Transverse colon (tissue), 4 donors: Measurements from ENCODE around the gene PLCG2.

ENCODE experiments used
- EP300 ChIP-seq: sonication (generic); formaldehyde crosslinking; IDR thresholded peaks from one replicate; pipeline ENCODE4 v1.6.1; 2017; ENCODE audit warnings: antibody characterized with exemption, low read depth
- POLR2A ChIP-seq: fragments of 450-650 bp; IDR thresholded peaks from one replicate; pipeline ENCODE4 v1.6.1; 2016; ENCODE audit warnings: antibody characterized with exemption, mild to moderate bottlenecking, moderate library complexity
- POLR2AphosphoS5 ChIP-seq, 3 donors: sonication (generic); formaldehyde crosslinking; IDR thresholded peaks; one replicate each; pipeline ENCODE4 v1.6.1; 2016; ENCODE audit warnings: antibody characterized with exemption in 3 of 3
- TF ChIP-seq, protein P1 (sequence below), 5 experiments: fragments of 200-600 bp in 3 of 5; fragments of 450-650 bp in 2 of 5; sonication (generic) in 3 of 5; IDR thresholded peaks; 1 replicate in 2 of 5; 2 replicates in 3 of 5; pipeline ENCODE4 v1.5.1; 2016 to 2017; ENCODE audit warnings: antibody characterized with exemption in 5 of 5, inconsistent platforms in 3 of 5, mild to moderate bottlenecking in 2 of 5, moderate library complexity in 1 of 5

DNA sequence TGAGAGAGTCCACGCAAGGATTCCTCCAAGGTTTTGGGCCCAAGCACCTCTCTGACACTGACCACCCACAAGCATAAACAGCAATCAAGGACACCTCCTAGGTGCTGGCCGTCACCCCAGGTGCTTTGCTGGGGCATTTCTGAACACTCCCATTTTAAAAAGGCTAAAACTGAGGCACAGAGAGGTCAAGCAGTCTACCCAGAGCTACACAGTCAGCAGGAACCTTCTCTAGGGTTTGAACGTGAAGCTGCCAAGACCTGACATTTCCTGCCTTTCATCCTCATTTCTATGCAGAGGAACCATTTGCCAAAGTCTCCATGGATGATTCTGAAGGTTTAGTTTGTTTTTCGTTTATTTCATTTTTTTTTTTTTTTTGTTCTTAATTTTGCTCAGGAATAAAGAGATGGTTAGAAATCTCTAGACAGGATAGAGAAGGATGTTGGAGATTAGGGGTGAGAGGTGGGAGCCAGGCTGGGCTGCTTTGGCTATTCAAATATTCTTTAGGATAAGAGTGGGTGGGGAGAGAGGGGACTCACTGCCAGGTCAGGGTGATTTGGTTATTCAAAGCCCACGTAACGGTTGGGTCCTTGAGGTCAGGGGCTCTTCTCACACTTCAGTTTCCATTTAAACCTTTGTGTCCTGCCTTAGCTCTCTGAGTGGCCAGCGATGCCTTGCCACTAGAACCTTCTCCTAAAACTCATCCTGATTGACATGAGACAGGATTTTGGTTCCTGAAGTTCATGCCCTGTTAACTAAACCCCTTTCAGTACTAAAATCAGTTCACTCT lies 6.2 kb downstream of the PLCG2 start:
- TF ChIP-seq, protein P1, sequence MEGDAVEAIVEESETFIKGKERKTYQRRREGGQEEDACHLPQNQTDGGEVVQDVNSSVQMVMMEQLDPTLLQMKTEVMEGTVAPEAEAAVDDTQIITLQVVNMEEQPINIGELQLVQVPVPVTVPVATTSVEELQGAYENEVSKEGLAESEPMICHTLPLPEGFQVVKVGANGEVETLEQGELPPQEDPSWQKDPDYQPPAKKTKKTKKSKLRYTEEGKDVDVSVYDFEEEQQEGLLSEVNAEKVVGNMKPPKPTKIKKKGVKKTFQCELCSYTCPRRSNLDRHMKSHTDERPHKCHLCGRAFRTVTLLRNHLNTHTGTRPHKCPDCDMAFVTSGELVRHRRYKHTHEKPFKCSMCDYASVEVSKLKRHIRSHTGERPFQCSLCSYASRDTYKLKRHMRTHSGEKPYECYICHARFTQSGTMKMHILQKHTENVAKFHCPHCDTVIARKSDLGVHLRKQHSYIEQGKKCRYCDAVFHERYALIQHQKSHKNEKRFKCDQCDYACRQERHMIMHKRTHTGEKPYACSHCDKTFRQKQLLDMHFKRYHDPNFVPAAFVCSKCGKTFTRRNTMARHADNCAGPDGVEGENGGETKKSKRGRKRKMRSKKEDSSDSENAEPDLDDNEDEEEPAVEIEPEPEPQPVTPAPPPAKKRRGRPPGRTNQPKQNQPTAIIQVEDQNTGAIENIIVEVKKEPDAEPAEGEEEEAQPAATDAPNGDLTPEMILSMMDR (IDR thresholded peaks at IDR 0.05) = no peak
- no peak for TF ChIP-seq POLR2A
- no peak for TF ChIP-seq POLR2AphosphoS5 (IDR thresholded peaks at IDR 0.05)
- no peak for TF ChIP-seq EP300
